Heart right ventricle (tissue), 16 donors: Measurements from ENCODE around the gene C6orf120. TPM values are rescaled to one million over a fixed set of nuclear protein-coding genes. Genes with fewer than 3 reads are reported as not detected.

Source experiments
- ATAC-seq, 8 donors: fragments of 200-7000 bp; cut with Tn5 transposase; one replicate each; pipeline ENCODE4 v1.9.1; 2020; ENCODE audit warnings: mild to moderate bottlenecking in 8 of 8, moderate library complexity in 8 of 8, moderate number of reproducible peaks in 1 of 8
- DNase-seq, 2 donors: peaks; one replicate each; pipeline ENCODE4 v3.0.0-alpha.2; 2020
- H3K27ac ChIP-seq, 10 donors: fragments of 200-600 bp; sonication (generic) in 2 of 10; one replicate each; pipeline versions ENCODE4 v1.5.0 to v1.8.0; 2020 to 2022; ENCODE audit warnings: mild to moderate bottlenecking in 3 of 10
- H3K27me3 ChIP-seq, 7 donors: fragments of 200-600 bp; one replicate each; pipeline ENCODE4 v1.8.0; 2021 to 2022; ENCODE audit warnings: mild to moderate bottlenecking in 2 of 7
- H3K36me3 ChIP-seq, 9 donors: fragments of 200-600 bp; sonication (generic) in 1 of 9; one replicate each; pipeline versions ENCODE4 v1.5.0 to v1.8.0; 2020 to 2022; ENCODE audit warnings: mild to moderate bottlenecking in 2 of 9
- H3K4me1 ChIP-seq, 9 donors: fragments of 200-600 bp; sonication (generic) in 1 of 9; one replicate each; pipeline versions ENCODE4 v1.5.0 to v1.8.0; 2020 to 2022; ENCODE audit warnings: mild to moderate bottlenecking in 4 of 9
- H3K4me3 ChIP-seq, 10 donors: fragments of 200-600 bp; sonication (generic) in 2 of 10; one replicate each; pipeline versions ENCODE4 v1.5.0 to v1.8.0; 2020 to 2022; ENCODE audit warnings: mild to moderate bottlenecking in 7 of 10, moderate library complexity in 2 of 10
- H3K9me3 ChIP-seq, 11 donors: fragments of 200-600 bp in 10 of 11; sonication (generic) in 2 of 11; one replicate each; pipeline versions ENCODE4 v1.5.0 to v1.8.0; 2013 to 2022; ENCODE audit warnings: mild to moderate bottlenecking in 2 of 11, control low read depth in 1 of 11, moderate library complexity in 1 of 11
- WGBS, 2 donors: extraction: QIAGEN DNeasy Blood & Tissue Kit; methylation state at CpG; one replicate each; pipeline ENCODE4 v1.1.7; 2013; ENCODE audit warnings: inconsistent platforms in 1 of 2; 5-methylcytosine and 5-hydroxymethylcytosine counted together
- intact Hi-C, 10 donors: fragments of 100-400 bp; cut with DNase I; formaldehyde crosslinking; loops; one replicate each; pipeline versions ENCODE4 v1.11.1 to v1.14.2; 2022
- polyA plus RNA-seq, 2 donors: library from polyadenylated mRNA; stranded (reverse); fragments of 200-250 nt; gene quantifications; one replicate each; pipeline ENCODE4 v1.2.3, GENCODE V29; 2013
- total RNA-seq, 10 donors: library from RNA; stranded (reverse); fragmentation: NEBNext Ultra II Directional in 3 of 10; extraction: Animal tissue kit (Norgen Biotek cat#: 25700) in 3 of 10; gene quantifications; one replicate each; pipeline versions ENCODE4 v1.2.1 to v1.2.4, GENCODE V29; 2021 to 2023
- TF ChIP-seq, protein P1 (sequence below), 9 donors: fragments of 200-600 bp; sonication (generic) in 2 of 9; IDR thresholded peaks; one replicate each; pipeline versions ENCODE4 v1.5.0 to v1.8.0; 2021 to 2022; ENCODE audit warnings: antibody characterized with exemption in 9 of 9, mild to moderate bottlenecking in 5 of 9, moderate library complexity in 1 of 9
- donor health status: Arrhythmogenic right ventricular cardiomyopathy.
- donor health status: ischemic (EF 13 %, LVEDD 7.1; RV severe dilation, severe dysfunction).
- donor health status: healthy with polysubstance abuse.
- donor health status: DM: no; HTN: yes; CAD: no.
- donor health status: DM: no; HTN: no; CAD: no.
- donor health status: ischemic (EF 25% LVEDD 6.9; RV normal size, moderate dysfunction).
- donor health status: ischemic (EF 25% LVEDD 5.7; RV mildly dilated, moderate dysfunction).
- donor health status: healthy.
- donor health status: DM: yes; HTN: yes; CAD: no.
- donor health status: Ischemic cardiomyopathy.
- donor health status: ischemic (EF 35%, LVEDD 5.7; RV mildly dilated, moderate dysfunction).
- donor health status: nonischemic (EF 11% LVEDD 7.7; RV severe dilation, severe dysfunction).
- donor health status: DM: yes; HTN: yes; CAD: no.
- donor health status: PGD.
- donor health status: ischemic (EF 29% LVEDD 5.4; RV normal size, mild dysfunction).
- donor health status: nonischemic (EF 23%, LVEDD 6.1; RV moderate dilation, normal function).

C6orf120 gene
- total and polyA plus RNA-seq, 12 donors, result 2.4 to 18.9 (median 13.6) TPM

DNA sequence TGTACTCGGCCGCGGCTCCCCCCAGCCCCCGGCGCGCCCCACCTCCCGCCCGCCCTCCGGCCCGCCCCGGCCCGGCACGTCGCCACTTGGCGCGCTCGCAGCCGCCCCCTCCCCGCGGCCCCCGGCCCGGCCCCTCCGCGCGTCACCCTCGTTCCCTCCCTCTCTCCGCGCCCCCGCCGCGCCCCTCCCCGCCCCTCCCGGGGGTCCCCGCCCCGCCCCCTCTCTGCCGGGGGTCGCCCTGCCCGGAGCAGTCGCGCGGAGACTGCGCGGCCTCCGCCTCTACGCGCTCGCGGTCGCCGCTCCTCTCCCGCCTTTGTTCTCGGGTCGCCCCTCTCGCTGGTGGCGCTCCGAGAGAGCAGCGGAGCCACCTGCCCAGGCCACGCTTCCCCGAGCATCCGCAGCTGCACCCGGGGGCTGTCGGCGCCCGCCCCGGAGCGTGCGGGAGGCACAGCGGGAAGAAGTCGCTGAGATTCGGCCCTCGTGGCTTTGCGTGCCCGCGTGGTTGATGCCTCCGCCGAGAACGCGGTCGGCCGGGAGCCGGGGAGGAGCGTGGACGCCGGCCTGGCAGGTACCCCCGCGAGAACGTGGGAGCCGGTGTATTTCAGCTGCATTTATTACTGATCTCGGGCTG lies 22.7 kb downstream of the C6orf120 start, which contains the start of gene PHF10:
TSS of gene PHF10 (minus strand) at position 7 of the 631 bp plus-strand sequence. CDS start 569 bp downstream, outside the sequence.
- DNase-seq (peak; percentile 34 to 67), ATAC-seq (peak; percentile 25 to 65 (median 48))
- peak within 1 kb of the TSS; percentile 54 to 82 (median 71) for H3K4me3 ChIP-seq
- whole genome bisulfite sequencing, 2 donors, result 1 to 2% methylated on average over 66 to 83 of the region's 89 CpGs
- TF ChIP-seq, protein P1, sequence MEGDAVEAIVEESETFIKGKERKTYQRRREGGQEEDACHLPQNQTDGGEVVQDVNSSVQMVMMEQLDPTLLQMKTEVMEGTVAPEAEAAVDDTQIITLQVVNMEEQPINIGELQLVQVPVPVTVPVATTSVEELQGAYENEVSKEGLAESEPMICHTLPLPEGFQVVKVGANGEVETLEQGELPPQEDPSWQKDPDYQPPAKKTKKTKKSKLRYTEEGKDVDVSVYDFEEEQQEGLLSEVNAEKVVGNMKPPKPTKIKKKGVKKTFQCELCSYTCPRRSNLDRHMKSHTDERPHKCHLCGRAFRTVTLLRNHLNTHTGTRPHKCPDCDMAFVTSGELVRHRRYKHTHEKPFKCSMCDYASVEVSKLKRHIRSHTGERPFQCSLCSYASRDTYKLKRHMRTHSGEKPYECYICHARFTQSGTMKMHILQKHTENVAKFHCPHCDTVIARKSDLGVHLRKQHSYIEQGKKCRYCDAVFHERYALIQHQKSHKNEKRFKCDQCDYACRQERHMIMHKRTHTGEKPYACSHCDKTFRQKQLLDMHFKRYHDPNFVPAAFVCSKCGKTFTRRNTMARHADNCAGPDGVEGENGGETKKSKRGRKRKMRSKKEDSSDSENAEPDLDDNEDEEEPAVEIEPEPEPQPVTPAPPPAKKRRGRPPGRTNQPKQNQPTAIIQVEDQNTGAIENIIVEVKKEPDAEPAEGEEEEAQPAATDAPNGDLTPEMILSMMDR (IDR thresholded peaks at IDR 0.05), result no peak
- peaks cover 8 to 34% (median 26%) of the 10 kb centered on the region in 9 donors for H3K4me1 ChIP-seq
- H3K9me3 ChIP-seq, result no peaks in the 10 kb centered on the region
- peak within 1 kb of the TSS; percentile 84 to 97 (median 91) for H3K27ac ChIP-seq
- no peaks in the 10 kb centered on the region for H3K27me3 ChIP-seq
- H3K36me3 ChIP-seq, result peaks cover 0 to 6% (median 0%) of the 10 kb centered on the region in 9 donors
- intact Hi-C loops, result loop anchor here in 1 of 10 donors (2.0 kb wide), 1 partner anchor 26 kb away; the partner anchor contains the start of genes DYNLT2 and ERMARD

DNA sequence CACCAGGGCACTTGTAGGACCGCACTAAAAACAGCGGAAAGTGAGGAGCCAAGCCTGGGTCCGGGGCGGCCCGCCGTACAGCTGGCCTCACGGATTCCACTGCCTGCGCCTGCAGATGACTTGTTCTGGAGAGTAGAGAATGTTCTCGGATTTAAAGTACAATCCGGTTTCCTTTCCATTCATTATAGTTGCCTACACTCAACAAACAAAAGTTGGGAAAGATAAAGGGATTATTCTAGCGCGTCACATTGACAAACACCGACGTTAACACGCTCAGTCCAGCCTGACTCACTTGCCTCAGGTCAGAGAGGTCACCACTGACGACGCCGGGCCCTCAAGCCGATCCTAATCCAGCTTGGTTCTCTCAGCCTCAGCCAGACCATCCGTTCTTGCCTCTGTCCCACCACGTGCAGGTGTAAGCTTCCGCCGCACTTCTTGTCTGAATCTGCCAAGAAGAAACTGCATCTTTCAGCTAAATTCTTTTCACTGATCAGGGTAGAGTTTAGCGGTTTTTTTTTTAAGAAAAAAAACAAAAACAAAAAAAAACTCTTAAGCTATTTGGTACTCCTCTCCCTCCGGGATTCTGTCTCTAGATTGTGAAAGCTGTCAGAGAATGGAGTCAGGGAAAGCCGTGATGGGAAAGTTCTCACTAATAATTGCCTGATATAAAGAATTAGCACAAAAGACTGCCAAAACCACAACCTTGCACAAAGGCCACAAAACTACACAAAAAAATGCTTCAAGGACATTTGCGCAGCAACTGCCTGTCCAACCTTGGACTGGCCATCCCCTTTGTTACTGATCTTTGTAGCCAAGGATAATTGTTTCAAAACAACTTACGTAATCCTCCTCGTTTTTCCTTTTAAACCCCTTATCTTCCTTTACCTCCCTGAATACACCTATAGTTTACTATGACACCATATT lies 23.5 kb downstream of the C6orf120 start:
- TF ChIP-seq, protein P1 (IDR thresholded peaks at IDR 0.05), result no peak
- Histone ChIP-seq H3K9me3 (no peaks in the 10 kb centered on the region), H3K27ac (peak overlapping the region; percentile 79 to 94 (median 88)), H3K36me3 (peaks cover 0 to under 1% (median 0%) of the 10 kb centered on the region in 9 donors), H3K4me1 (peaks cover 8 to 34% (median 25%) of the 10 kb centered on the region in 9 donors), H3K4me3 (peak overlapping the region; percentile 54 to 71 (median 64)), H3K27me3 (no peaks in the 10 kb centered on the region)
- peak; percentile 37 to 40 for DNase-seq
- 27 to 29% methylated on average over 29 of the region's 29 CpGs for WGBS, 2 donors
- ATAC-seq, result peak; percentile 7 to 65 (median 44)
- intact Hi-C loops, result loop anchor here in 1 of 10 donors (2.0 kb wide), 1 partner anchor 25 kb away; the partner anchor contains the start of genes DYNLT2 and ERMARD

DNA sequence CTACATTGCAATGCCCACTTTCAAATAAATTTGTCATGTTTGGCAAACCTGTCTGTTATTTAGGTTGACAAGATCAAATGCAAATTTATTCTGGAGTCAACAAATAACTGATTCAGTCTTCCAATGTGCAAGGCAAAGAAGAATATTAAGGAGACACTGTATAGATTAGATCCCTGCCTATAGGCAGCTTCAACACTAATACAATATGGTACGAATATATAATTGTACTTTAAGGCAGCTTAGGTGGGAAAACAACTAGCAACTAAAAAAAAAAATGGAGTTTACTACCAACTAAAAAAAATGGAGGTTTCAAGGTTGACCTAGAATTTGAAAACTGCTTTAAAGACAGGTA lies 24.1 kb downstream of the C6orf120 start:
- H3K27ac ChIP-seq, result peak overlapping the region in 1 of 10 donors; percentile 79
- TF ChIP-seq, protein P1 (IDR thresholded peaks at IDR 0.05), result no peak
- ATAC-seq (no peak), DNase-seq (no peak)
- H3K36me3 ChIP-seq, result no peaks in the 10 kb centered on the region
- WGBS, 2 donors, result 97 to 100% methylated on average over 1 of the region's 1 CpG
- H3K4me1 ChIP-seq, result peaks cover 8 to 31% (median 25%) of the 10 kb centered on the region in 9 donors
- H3K4me3 ChIP-seq, result no peak overlapping the region
- intact Hi-C loops, result no loop called here
- H3K27me3 ChIP-seq, result no peaks in the 10 kb centered on the region
- H3K9me3 ChIP-seq, result no peaks in the 10 kb centered on the region

GRCh38 chr6:169726963-169727362 lies 25.0 kb downstream of the C6orf120 start:
- TF ChIP-seq, protein P1 (IDR thresholded peaks at IDR 0.05), result no peak
- Histone ChIP-seq H3K27ac (no peak overlapping the region), H3K9me3 (no peaks in the 10 kb centered on the region), H3K27me3 (no peaks in the 10 kb centered on the region), H3K4me3 (no peak overlapping the region), H3K4me1 (peaks cover 5 to 21% (median 17%) of the 10 kb centered on the region in 9 donors), H3K36me3 (no peaks in the 10 kb centered on the region)
- no peak for DNase-seq
- intact Hi-C loops, result no loop called here
- ATAC-seq, result no peak
